ENCODE results near the gene AKT2.

DNA sequence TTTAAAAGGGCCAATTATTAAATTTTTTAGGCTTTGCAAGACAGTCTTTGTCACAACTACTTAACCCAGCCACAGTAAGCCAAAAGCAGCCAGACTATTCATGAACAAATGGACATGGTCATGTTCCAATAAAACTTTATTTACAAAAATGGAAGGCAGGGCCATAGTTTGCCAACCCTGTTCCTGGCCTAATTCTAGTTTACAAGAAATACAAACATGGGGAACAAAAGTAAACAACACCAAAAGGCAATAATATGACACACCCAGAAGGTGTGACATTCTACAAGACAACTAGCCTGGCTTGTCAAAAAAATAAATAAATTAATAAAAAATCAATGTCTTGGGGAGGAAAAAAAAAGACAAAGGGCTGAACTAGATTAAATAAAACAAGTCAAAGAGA lies 33.9 kb downstream of the AKT2 start:
- TF ChIP-seq POLR2AphosphoS5 (IDR thresholded peaks at IDR 0.05; ENCODE audit: low read depth, low read length) (no peak), POLR2A (IDR thresholded peaks at IDR 0.05; ENCODE audit: low read depth, low read length) (no peak), TAF1 (IDR thresholded peaks at IDR 0.05; ENCODE audit: borderline replicate concordance, low read depth, low read length) (no peak)
